Adrenal gland (tissue), 5 donors: ENCODE results near the gene BNIP3.

Source experiments
- CTCF ChIP-seq, 6 experiments: fragments of 450-650 bp in 4 of 6; fragments of 200-600 bp in 2 of 6; sonication (generic) in 1 of 6; IDR thresholded peaks; 1 replicate in 5 of 6; 2 replicates in 1 of 6; pipeline versions ENCODE4 v1.5.1 to v1.8.0; 2016 to 2021; ENCODE audit warnings: antibody characterized with exemption in 6 of 6, mild to moderate bottlenecking in 2 of 6, moderate library complexity in 1 of 6
- POLR2A ChIP-seq, 2 donors: fragments of 450-650 bp; IDR thresholded peaks; one replicate each; pipeline ENCODE4 v1.6.1; 2017; ENCODE audit warnings: antibody characterized with exemption in 2 of 2, mild to moderate bottlenecking in 2 of 2, moderate library complexity in 1 of 2
- donor health status: DM: no; HTN: no; CAD: no.

GRCh38 chr10:132021046-132021445 is 39.3 kb upstream of the BNIP3 start:
- TF ChIP-seq CTCF (IDR thresholded peaks at IDR 0.05), result no peak
- TF ChIP-seq POLR2A (IDR thresholded peaks at IDR 0.05), result no peak
